Right lobe of liver (tissue), 6 donors: ENCODE data around the gene SH3YL1. TPM values are rescaled to one million over a fixed set of nuclear protein-coding genes. Genes with fewer than 3 reads are reported as not detected.

ENCODE experiments used
- ATAC-seq, 4 donors: fragments of 200-7000 bp; cut with Tn5 transposase; one replicate each; pipeline ENCODE4 v1.9.1; 2020; ENCODE audit warnings: mild to moderate bottlenecking in 4 of 4, moderate library complexity in 4 of 4
- DNase-seq, 3 donors: peaks; one replicate each; pipeline ENCODE4 v3.0.0-alpha.2; 2020
- H3K27ac ChIP-seq, 3 donors: fragments of 200-600 bp; one replicate each; pipeline ENCODE4 v1.8.0; 2022
- H3K27me3 ChIP-seq, 2 donors: fragments of 200-600 bp; one replicate each; pipeline ENCODE4 v1.8.0; 2022
- H3K36me3 ChIP-seq, 4 donors: fragments of 200-600 bp; sonication (generic) in 1 of 4; one replicate each; pipeline versions ENCODE4 v1.5.1 to v1.8.0; 2017 to 2022; ENCODE audit warnings: control low read depth in 1 of 4
- H3K4me1 ChIP-seq, 4 donors: fragments of 200-600 bp; sonication (generic) in 1 of 4; one replicate each; pipeline versions ENCODE4 v1.5.1 to v1.8.0; 2017 to 2022; ENCODE audit warnings: control low read depth in 1 of 4
- H3K4me3 ChIP-seq, 3 donors: fragments of 200-600 bp; one replicate each; pipeline ENCODE4 v1.8.0; 2022
- H3K9me3 ChIP-seq, 4 donors: fragments of 200-600 bp; sonication (generic) in 1 of 4; one replicate each; pipeline versions ENCODE4 v1.5.1 to v1.8.0; 2017 to 2022; ENCODE audit warnings: control low read depth in 1 of 4
- POLR2A ChIP-seq: fragments of 450-650 bp; IDR thresholded peaks from one replicate; pipeline ENCODE4 v1.6.1; 2017; ENCODE audit warnings: antibody characterized with exemption, mild to moderate bottlenecking
- WGBS: methylation state at CpG from one replicate; pipeline ENCODE4 v1.1.6; 2018; ENCODE audit warnings: low coverage, low lambda C conversion rate; ENCODE audit not compliant: insufficient coverage; ENCODE audit errors: missing lambda C conversion rate; 5-methylcytosine and 5-hydroxymethylcytosine counted together
- intact Hi-C, 2 donors: fragments of 100-400 bp; cut with DNase I; formaldehyde crosslinking; loops; one replicate each; pipeline versions ENCODE4 v1.11.2 to v1.14.1; 2022
- total RNA-seq, 6 experiments: library from RNA; depleted of rRNA in 2 of 6; stranded (reverse); fragments of >200 nt in 2 of 6; fragmentation: NEBNext Ultra II Directional in 3 of 6; extraction: Animal tissue kit (Norgen Biotek cat#: 25700) in 3 of 6; gene quantifications; one replicate each; pipeline versions ENCODE4 v1.1.0 to v1.2.4, GENCODE V29; 2016 to 2023
- TF ChIP-seq, protein P1 (sequence below), 4 donors: fragments of 200-600 bp in 3 of 4; fragments of 450-650 bp in 1 of 4; IDR thresholded peaks; one replicate each; pipeline versions ENCODE4 v1.5.1 to v1.8.0; 2016 to 2022; ENCODE audit warnings: antibody characterized with exemption in 4 of 4, mild to moderate bottlenecking in 2 of 4
- donor health status: DM: no; HTN: yes; CAD: no.
- donor health status: DM: no; HTN: no; CAD: no.
- donor health status: DM: no; HTN: no; CAD: no.
- donor health status: DM: no; HTN: yes; CAD: no.
- donor health status: DM: no; HTN: yes; CAD: no.

SH3YL1 gene
- total RNA-seq, 6 experiments from 2014 or later: 5.9 to 23.0 (median 8.7) TPM

DNA sequence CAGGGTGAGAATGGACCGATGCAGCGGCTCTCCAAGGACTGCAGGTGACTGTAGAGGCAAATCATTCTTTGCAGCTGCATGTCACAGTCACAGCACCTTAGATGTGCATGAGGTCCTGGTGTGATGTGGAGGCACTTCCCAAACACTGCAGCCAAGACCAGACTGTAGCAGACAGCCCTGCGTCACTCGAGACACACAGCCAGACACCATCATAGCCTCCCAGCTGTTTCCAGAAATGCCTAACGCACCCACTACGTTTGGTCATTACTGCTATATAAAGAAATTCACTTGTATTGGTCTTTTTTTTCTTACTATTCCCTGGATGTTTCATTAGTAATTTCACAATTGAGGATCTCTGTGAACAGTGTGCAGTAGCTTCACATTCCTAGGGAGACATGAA lies 60.9 kb downstream of the SH3YL1 start:
- Histone ChIP-seq H3K27me3 (no peaks in the 10 kb centered on the region), H3K36me3 (no peaks in the 10 kb centered on the region), H3K27ac (no peak overlapping the region), H3K9me3 (no peaks in the 10 kb centered on the region), H3K4me1 (no peaks in the 10 kb centered on the region), H3K4me3 (no peak overlapping the region)
- no peak for DNase-seq
- intact Hi-C loops: no loop called here
- ATAC-seq: no peak
- TF ChIP-seq, protein P1, sequence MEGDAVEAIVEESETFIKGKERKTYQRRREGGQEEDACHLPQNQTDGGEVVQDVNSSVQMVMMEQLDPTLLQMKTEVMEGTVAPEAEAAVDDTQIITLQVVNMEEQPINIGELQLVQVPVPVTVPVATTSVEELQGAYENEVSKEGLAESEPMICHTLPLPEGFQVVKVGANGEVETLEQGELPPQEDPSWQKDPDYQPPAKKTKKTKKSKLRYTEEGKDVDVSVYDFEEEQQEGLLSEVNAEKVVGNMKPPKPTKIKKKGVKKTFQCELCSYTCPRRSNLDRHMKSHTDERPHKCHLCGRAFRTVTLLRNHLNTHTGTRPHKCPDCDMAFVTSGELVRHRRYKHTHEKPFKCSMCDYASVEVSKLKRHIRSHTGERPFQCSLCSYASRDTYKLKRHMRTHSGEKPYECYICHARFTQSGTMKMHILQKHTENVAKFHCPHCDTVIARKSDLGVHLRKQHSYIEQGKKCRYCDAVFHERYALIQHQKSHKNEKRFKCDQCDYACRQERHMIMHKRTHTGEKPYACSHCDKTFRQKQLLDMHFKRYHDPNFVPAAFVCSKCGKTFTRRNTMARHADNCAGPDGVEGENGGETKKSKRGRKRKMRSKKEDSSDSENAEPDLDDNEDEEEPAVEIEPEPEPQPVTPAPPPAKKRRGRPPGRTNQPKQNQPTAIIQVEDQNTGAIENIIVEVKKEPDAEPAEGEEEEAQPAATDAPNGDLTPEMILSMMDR (IDR thresholded peaks at IDR 0.05): no peak
- no peak for TF ChIP-seq POLR2A
- WGBS: 49% methylated on average over 4 of the region's 6 CpGs

GRCh38 chr2:201648-202433 lies 62.0 kb downstream of the SH3YL1 start:
- H3K9me3 ChIP-seq: no peaks in the 10 kb centered on the region
- no peak for TF ChIP-seq POLR2A
- TF ChIP-seq, protein P1 (IDR thresholded peaks at IDR 0.05): no peak
- no peaks in the 10 kb centered on the region for H3K4me1 ChIP-seq
- no peak overlapping the region for H3K27ac ChIP-seq
- H3K36me3 ChIP-seq: no peaks in the 10 kb centered on the region
- H3K27me3 ChIP-seq: no peaks in the 10 kb centered on the region
- intact Hi-C loops: no loop called here
- 70% methylated on average over 9 of the region's 9 CpGs for WGBS
- no peak for DNase-seq
- H3K4me3 ChIP-seq: no peak overlapping the region
- no peak for ATAC-seq

DNA sequence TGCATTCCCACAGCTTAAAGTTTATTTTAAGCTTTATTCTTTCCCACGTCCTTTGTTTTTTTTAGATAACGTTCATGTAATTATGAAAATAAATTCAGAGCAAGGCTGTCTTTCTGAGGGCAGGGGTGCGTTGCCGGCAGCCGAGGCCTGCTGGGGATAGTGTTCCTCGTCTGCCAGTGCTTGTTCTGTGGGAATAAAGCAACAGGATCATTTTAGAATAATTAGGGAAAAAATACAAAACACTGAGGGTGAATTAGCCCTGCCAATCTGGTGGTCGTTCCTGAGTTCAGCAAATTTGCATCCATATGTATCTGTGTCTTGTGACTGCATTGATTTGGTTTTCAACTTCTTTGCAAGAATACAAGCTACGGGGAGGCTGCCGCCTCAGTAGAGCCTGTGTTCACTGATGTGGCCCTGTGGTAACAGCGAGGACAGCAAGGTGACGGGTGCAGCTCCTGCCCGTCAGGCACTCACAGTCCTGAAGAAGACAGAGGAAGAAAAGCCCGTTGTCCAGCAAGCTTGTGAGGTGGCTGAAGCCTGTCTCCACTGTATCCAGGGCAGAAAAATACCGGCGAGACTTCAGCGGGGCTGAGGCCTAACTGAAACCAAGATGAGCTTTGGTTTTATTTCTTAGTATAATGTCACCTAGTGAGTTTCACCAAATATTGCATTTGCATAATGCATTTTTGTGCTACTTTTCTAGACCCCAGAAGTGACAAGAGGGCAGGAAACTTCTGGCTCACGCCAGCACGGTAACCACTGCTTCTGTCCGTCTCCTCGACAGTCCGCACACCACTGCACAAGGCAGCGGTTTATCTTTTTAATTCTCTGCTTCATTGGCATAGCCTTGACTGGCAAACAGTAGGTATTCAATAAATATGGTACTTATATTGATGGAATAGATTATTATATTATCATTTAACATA lies 64.5 kb downstream of the SH3YL1 start:
- Histone ChIP-seq H3K4me1 (no peaks in the 10 kb centered on the region), H3K4me3 (no peak overlapping the region), H3K27me3 (no peaks in the 10 kb centered on the region), H3K36me3 (no peaks in the 10 kb centered on the region), H3K27ac (no peak overlapping the region), H3K9me3 (no peaks in the 10 kb centered on the region)
- WGBS: 72% methylated on average over 21 of the region's 22 CpGs
- DNase-seq (no peak), ATAC-seq (no peak)
- TF ChIP-seq, protein P1 (IDR thresholded peaks at IDR 0.05): no peak
- no peak for TF ChIP-seq POLR2A
- intact Hi-C loops: no loop called here

GRCh38 chr2:196406-196805 lies 67.4 kb downstream of the SH3YL1 start:
- Histone ChIP-seq H3K36me3 (no peaks in the 10 kb centered on the region), H3K9me3 (no peaks in the 10 kb centered on the region), H3K4me1 (no peaks in the 10 kb centered on the region), H3K27me3 (no peaks in the 10 kb centered on the region), H3K27ac (no peak overlapping the region), H3K4me3 (no peak overlapping the region)
- no peak for TF ChIP-seq POLR2A
- TF ChIP-seq, protein P1 (IDR thresholded peaks at IDR 0.05): no peak
- intact Hi-C loops: no loop called here
- no peak for ATAC-seq
- WGBS: 69% methylated on average over 2 of the region's 5 CpGs
- DNase-seq: no peak
